AG04450 (cell line): ENCODE measurements around the gene STK35. TPM values are rescaled to one million over a fixed set of nuclear protein-coding genes. Genes with fewer than 3 reads are reported as not detected.
"Not testable (repeated sequence)": the region's sequence is repeated elsewhere in the genome, so short reads cannot be mapped to it uniquely, and the experiment has no call there.

Source experiments
- CTCF ChIA-PET: fragments of 300-600, 350-600 bp; formaldehyde crosslinking; extraction: SDS; loops from one replicate; lab custom pipeline; 2022; ENCODE audit warnings: antibody characterized with exemption, inconsistent platforms; lab: Charles Lee
- POLR2A ChIA-PET: fragments of 350-600 bp; formaldehyde crosslinking; extraction: SDS; loops from one replicate; lab custom pipeline; 2021; ENCODE audit warnings: antibody characterized with exemption, inconsistent platforms; lab: Yijun Ruan, JAX
- DNase-seq: peaks from one replicate; pipeline ENCODE4 v3.0.0-alpha.2; 2011; ENCODE audit warnings: low read depth, low spot score
- H3K27ac ChIP-seq: one replicate; pipeline ENCODE4 v1.5.1; 2012; ENCODE audit warnings: low read depth, low read length, control low read depth
- H3K27me3 ChIP-seq: one replicate; pipeline ENCODE4 v1.6.0; 2012; ENCODE audit warnings: low read length; ENCODE audit not compliant: control insufficient read depth, insufficient read depth
- H3K4me3 ChIP-seq: 2 replicates; pipeline ENCODE4 v1.5.1; 2011; ENCODE audit warnings: mild to moderate bottlenecking, low read depth, low read length, control low read depth
- H3K9me3 ChIP-seq: 2 replicates; pipeline ENCODE4 v1.5.1; 2012; ENCODE audit warnings: low read length; ENCODE audit not compliant: control insufficient read depth, insufficient read depth
- polyA plus RNA-seq: library from polyadenylated mRNA; depleted of rRNA; stranded (reverse); fragments of >200 nt; gene quantifications from 2 replicates; pipeline ENCODE4 v1.2.3, GENCODE V29; 2011
- TF ChIP-seq, protein P1 (sequence below): IDR thresholded peaks from 2 replicates; pipeline ENCODE4 v1.5.1; 2011; ENCODE audit warnings: low read depth, low read length, control low read depth, inconsistent platforms

The STK35 gene
- polyA plus RNA-seq, 1 experiment, result 8.0 TPM

DNA sequence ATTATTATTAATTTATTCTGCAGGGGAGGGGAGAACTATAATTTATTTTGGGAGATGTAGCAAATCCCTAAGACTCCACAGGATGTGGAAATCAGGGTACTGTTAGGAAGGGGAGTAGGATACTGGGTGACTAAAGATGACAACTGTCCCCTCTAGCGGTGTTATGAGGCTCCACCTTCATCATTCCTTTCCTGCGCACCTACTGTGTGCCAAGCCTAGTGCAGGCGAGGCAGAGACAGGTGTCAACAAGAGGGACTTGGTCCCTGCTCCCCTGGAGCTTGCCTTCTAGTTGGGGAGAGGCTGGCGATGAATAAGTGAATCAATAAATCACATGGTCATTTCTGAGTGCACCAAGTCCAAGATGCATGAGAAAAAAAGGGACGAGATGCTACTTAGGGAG, 65.5 kb downstream of the STK35 start:
- Histone ChIP-seq H3K9me3 (no peaks in the 10 kb centered on the region), H3K4me3 (no peak overlapping the region), H3K27me3 (peaks cover 10% of the 10 kb centered on the region), H3K27ac (no peak overlapping the region)
- TF ChIP-seq, protein P1, sequence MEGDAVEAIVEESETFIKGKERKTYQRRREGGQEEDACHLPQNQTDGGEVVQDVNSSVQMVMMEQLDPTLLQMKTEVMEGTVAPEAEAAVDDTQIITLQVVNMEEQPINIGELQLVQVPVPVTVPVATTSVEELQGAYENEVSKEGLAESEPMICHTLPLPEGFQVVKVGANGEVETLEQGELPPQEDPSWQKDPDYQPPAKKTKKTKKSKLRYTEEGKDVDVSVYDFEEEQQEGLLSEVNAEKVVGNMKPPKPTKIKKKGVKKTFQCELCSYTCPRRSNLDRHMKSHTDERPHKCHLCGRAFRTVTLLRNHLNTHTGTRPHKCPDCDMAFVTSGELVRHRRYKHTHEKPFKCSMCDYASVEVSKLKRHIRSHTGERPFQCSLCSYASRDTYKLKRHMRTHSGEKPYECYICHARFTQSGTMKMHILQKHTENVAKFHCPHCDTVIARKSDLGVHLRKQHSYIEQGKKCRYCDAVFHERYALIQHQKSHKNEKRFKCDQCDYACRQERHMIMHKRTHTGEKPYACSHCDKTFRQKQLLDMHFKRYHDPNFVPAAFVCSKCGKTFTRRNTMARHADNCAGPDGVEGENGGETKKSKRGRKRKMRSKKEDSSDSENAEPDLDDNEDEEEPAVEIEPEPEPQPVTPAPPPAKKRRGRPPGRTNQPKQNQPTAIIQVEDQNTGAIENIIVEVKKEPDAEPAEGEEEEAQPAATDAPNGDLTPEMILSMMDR, result no peak
- no peak for DNase-seq
- POLR2A ChIA-PET, result no interaction called here
- CTCF ChIA-PET, result interaction anchor here (1.2 kb wide), 1 partner anchor 160 kb away, joined by 3 read pairs; no protein-coding TSS in a partner anchor

- H3K27ac ChIP-seq, result no peak overlapping the region
- POLR2A ChIA-PET, result no interaction called here
- DNase-seq, result no peak
- CTCF ChIA-PET, result interaction anchor here (0.8 to 2.2 kb wide), 3 partner anchors 204 to 405 kb away, joined by 3 to 10 read pairs (median 4); no protein-coding TSS in a partner anchor
- H3K9me3 ChIP-seq, result no peaks in the 10 kb centered on the region
- TF ChIP-seq, protein P1, result no peak
- H3K27me3 ChIP-seq, result peaks cover 7% of the 10 kb centered on the region
- H3K4me3 ChIP-seq, result no peak overlapping the region
Observed at GRCh38 chr20:2168946-2169345, 67.3 kb downstream of the STK35 start.

GRCh38 chr20:2169456-2170088, 67.9 kb downstream of the STK35 start:
- Histone ChIP-seq H3K4me3 (no peak overlapping the region), H3K27me3 (peaks cover 5% of the 10 kb centered on the region), H3K9me3 (no peaks in the 10 kb centered on the region), H3K27ac (no peak overlapping the region)
- DNase-seq, result no peak
- ChIA-PET CTCF (interaction anchor here (0.8 to 6.1 kb wide), 5 partner anchors 14 to 406 kb away, joined by 3 to 92 read pairs (median 4); no protein-coding TSS in a partner anchor), POLR2A (no interaction called here)
- TF ChIP-seq, protein P1, result no peak

- H3K27ac ChIP-seq, result no peak overlapping the region
- no peak for DNase-seq
- H3K9me3 ChIP-seq, result no peaks in the 10 kb centered on the region
- H3K4me3 ChIP-seq, result no peak overlapping the region
- TF ChIP-seq, protein P1, result no peak
- CTCF ChIA-PET, result interaction anchor here (0.6 to 6.1 kb wide), 7 partner anchors 15 to 394 kb away, joined by 3 to 92 read pairs (median 4); no protein-coding TSS in a partner anchor
- POLR2A ChIA-PET, result no interaction called here
- H3K27me3 ChIP-seq, result no peaks in the 10 kb centered on the region
Observed at GRCh38 chr20:2170404-2170803, 68.8 kb downstream of the STK35 start.

- H3K9me3 ChIP-seq, result no peaks in the 10 kb centered on the region
- CTCF ChIA-PET, result interaction anchor here (0.8 to 6.1 kb wide), 6 partner anchors 10 to 394 kb away, joined by 3 to 92 read pairs (median 8); no protein-coding TSS in a partner anchor
- no peaks in the 10 kb centered on the region for H3K27me3 ChIP-seq
- H3K27ac ChIP-seq, result no peak overlapping the region
- POLR2A ChIA-PET, result no interaction called here
- H3K4me3 ChIP-seq, result no peak overlapping the region
- no peak for DNase-seq
- TF ChIP-seq, protein P1, result no peak
Observed at GRCh38 chr20:2171266-2171790, 69.7 kb downstream of the STK35 start.

DNA sequence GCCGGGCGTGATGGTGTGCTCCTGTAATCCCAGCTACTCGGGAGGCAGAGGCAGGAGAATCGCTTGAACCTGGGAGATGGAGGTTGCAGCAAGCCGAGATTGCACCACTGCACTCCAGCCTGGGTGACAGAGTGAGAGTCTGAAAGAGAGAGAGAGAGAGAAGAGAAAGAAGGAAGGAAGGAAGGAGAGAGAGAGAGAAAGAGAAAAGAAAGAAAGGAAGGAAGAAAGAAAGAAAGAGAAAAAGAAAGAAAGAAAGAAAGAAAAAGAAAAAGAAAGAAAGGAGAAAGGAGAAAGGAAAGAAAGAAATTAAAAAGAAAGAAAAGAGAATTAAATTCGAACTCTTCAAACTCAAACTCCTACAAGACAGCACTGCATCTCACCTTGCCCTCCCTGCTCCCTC, 70.2 kb downstream of the STK35 start:
- CTCF ChIA-PET, result interaction anchor here (0.6 to 6.1 kb wide), 36 partner anchors 8 to 411 kb away, joined by 3 to 92 read pairs (median 4); no protein-coding TSS in a partner anchor
- H3K4me3 ChIP-seq, H3K27me3 ChIP-seq, DNase-seq, H3K27ac ChIP-seq, H3K9me3 ChIP-seq: not testable (repeated sequence)
- POLR2A ChIA-PET, result interaction anchor here (1.2 kb wide), 1 partner anchor 69 kb away, joined by 6 read pairs; no protein-coding TSS in a partner anchor
